Stimulated activated CD4-positive, alpha-beta T cell treated with anti-CD3 and anti-CD28 coated beads, Interleukin-12 subunit alpha, Interleukin-12 subunit beta, amount 100 ng/mL, for 48 hours (primary cell): ENCODE results near the gene RAB40B.
A peak's percentile ranks its signal among the peaks of the same experiment; 100 is the strongest.

ENCODE experiments used
- DNase-seq, 3 donors: peaks; one replicate each; pipeline ENCODE4 v3.0.0-alpha.2; 2020; ENCODE audit warnings: low read depth in 2 of 3, low spot score in 1 of 3

RAB40B gene

DNA sequence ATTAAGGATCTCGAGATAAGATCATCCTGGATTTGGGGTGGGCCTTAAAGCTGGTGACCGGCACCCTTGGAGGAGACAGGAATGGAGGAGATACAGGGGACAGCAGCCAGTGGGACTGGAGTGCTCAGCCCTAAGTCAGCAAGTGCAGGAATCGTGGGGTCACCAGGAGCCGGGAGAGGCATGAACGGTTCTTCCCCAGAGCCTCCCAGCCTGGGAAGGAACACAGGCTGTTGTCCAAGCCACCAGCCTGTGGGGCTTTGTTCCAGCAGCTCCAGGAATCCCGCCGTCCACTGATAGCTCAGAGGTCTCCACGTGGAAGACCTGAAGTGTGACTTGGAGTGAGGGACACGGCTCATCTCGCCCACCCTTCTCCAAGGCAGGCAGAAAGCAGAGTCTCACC lies 47.8 kb downstream of the RAB40B start:
- no peak for DNase-seq

GRCh38 chr17:82649501-82650261 lies 48.8 kb downstream of the RAB40B start:
- no peak for DNase-seq

GRCh38 chr17:82648742-82649331 lies 49.7 kb downstream of the RAB40B start:
- no peak for DNase-seq

GRCh38 chr17:82648165-82648668 lies 50.3 kb downstream of the RAB40B start, which contains the start of gene WDR45B:
WDR45B (minus strand) TSS chr17:82648444; CDS start chr17:82648340, 104 bp downstream.
- DNase-seq = peak; percentile 78 to 90 (median 90)

DNA sequence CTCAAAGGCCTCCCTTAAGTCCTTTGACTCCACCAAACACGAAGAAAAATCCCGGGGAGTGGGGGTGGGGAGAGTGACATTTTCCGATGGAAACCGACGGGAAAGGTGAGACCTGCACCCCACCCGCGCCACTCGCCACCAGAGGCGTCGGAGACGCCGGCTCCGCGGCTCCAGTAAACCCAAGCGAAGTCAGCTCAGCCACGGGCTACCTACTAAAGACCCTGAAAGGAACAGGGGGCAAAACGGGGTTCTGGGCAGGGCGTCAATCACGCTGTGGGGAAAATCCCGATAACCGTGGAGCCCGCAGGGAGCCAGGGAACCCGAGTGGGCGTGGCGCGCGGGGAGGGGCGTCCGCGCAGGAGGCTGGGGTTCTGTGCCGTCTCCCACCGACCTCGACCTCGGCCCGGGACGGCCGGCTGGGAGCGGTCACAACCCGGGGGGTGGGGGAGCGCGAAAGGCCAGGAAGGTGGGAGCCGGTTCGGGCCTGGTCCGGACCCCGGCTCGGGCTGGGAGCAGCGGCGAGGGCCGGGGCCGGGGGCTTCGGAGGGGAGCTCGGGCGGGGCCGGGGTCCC lies 50.8 kb downstream of the RAB40B start:
- peak; percentile 21 to 48 (median 21) for DNase-seq

- DNase-seq = no peak
These were observed 53.0 kb downstream of the RAB40B start for GRCh38 chr17:82645516-82645915.

- DNase-seq = no peak
These were observed 54.4 kb downstream of the RAB40B start for GRCh38 chr17:82644148-82644547.

DNA sequence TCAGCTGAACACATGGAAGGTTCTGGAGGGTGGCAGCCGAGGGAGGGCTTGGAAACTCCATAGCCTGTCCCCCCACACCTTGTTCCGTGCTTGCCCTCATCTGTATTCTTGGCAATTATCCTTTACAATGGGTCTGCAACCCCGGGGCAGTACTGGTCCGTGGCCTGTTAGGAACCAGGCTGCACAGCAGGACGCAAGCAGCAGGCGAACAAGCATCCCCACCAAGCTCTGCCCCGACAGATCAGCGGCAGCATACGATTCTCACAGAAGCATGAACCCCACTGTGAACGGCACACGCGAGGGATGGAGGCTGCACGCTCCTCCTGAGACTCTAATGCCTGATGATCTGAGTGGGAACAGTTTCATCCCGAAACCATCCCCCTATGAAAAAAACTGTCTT lies 56.5 kb downstream of the RAB40B start:
- DNase-seq = no peak

- DNase-seq = no peak
These were observed 58.5 kb downstream of the RAB40B start for GRCh38 chr17:82640036-82640435.

- DNase-seq = no peak
These were observed 58.9 kb downstream of the RAB40B start for GRCh38 chr17:82639628-82640027.

- DNase-seq = no peak
These were observed 60.2 kb downstream of the RAB40B start for GRCh38 chr17:82638183-82638773.

- no peak for DNase-seq
These were observed 61.6 kb downstream of the RAB40B start for GRCh38 chr17:82636626-82637598.

- no peak for DNase-seq
These were observed 65.2 kb downstream of the RAB40B start for GRCh38 chr17:82633343-82633742.

DNA sequence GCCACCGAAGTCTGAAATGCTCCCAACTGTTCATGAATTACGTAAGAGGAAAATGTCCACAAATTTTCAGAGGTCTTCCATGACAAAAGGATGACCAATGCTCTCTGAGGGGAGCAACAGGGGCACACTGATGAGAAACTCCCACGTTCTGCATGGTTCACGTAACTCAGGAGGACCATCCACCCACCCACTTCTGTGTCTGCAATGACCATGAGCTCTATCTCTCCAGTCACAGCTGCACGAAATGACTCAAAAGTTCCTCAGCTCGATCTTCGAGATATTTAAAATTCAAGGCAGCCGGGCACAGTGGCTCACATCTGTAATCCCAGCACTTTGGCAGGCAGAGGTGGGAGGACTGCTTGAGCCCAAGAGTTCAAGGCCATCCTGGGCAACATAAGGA lies 66.0 kb downstream of the RAB40B start:
- DNase-seq = no peak

- no peak for DNase-seq
These were observed 67.0 kb downstream of the RAB40B start for GRCh38 chr17:82631544-82631943.

GRCh38 chr17:82630212-82630611 lies 68.3 kb downstream of the RAB40B start:
- DNase-seq = no peak

GRCh38 chr17:82629748-82630147 lies 68.8 kb downstream of the RAB40B start:
- no peak for DNase-seq

GRCh38 chr17:82627405-82627804 lies 71.1 kb downstream of the RAB40B start:
- no peak for DNase-seq

DNA sequence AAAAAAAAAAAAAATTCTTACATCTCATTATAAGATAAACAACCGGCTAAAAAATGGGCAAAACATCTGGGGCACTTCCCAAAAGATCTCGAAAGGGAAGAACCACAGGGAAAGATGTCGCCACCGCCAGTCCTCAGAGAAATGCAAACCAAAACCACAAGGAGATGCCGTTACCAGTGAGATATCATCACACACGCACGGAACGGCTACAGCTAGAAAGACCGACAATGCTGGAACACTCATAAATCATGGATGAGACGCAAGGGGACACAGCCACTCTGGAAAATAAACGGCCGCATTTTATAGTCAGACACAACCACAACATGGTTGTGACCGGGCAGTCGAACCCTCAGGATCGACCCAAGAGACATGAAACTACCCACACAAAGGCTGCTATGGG lies 74.8 kb downstream of the RAB40B start:
- DNase-seq = no peak

DNA sequence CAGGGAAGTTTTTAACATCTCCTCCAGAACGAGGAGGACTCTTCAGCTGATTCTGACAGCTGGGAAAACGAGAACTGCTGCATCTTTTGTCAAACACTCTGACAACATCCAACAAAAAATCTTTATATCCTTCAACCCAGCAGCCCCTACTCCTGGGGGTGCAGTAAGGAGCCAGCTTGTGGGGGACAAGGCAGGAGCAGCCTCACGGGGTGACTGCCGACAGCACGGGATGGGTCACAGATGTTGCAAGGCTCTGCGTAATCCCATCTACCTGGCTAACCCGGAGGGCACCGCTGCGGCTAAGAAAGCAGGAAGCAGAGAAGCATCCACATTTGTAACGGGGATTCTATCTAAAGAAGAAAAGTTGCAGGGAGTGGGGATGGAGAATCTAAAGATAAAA lies 78.9 kb downstream of the RAB40B start:
- DNase-seq = no peak

GRCh38 chr17:82619211-82619610 lies 79.3 kb downstream of the RAB40B start:
- no peak for DNase-seq
